Measurements from ENCODE around the gene METTL1. TPM values are rescaled to one million over a fixed set of nuclear protein-coding genes. Genes with fewer than 3 reads are reported as not detected.

The METTL1 gene
- total RNA-seq, 1 donor from 2014 or later: 72.2 TPM

GRCh38 chr12:57731411-57732080, 40.4 kb downstream of the METTL1 start:
- intact Hi-C loops (cut with micrococcal nuclease): no loop called here

DNA sequence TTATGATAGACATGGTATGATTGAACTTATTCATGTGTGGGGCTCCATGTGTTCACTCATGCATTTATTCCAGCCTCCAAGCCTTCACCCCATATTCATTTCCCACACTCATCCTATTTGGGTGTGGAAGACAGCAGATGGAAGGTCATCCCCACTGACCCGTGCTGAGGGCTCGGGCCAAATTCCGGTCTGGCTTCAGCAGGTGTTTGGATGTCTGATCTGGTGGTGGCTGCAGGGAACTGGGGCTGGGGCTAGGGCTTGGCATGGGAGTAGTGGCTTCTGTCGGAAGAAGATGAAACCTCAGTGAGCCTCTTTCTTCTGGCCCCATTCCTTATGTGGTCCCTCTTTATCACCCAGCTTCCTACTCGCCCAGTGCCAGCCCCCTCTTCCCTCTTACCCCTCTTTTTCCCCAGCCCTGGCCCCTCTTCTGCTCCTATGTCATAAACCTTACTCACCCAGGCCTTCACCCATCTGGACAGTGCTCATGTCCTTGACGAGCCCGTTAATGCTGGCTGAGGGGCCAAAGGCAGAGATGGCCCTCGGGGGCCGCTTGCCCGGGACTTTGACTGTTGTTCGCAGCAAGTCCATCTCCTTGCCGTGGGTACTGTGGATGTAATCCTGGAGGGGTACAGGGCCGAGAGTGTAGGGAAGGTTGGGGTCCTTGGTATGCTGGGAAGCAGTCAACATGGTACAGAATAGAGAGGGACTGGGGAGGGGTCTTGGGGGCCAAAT, 41.4 kb downstream of the METTL1 start:
- peaks cover 4% of the 10 kb centered on the region for H3K4me1 Mint-ChIP-seq

More at GRCh38 chr12:57731411-57732080, 40.4 kb downstream of the METTL1 start:
- Mint-ChIP-seq H3K27ac (no peak overlapping the region), H3K27me3 (no peaks in the 10 kb centered on the region), H3K9me3 (no peaks in the 10 kb centered on the region), H3K4me3 (no peak overlapping the region), H3K4me1 (peaks cover 7% of the 10 kb centered on the region), H3K36me3 (ENCODE audit: low read depth) (peaks cover 65% of the 10 kb centered on the region)
- DNase-seq: no peak

GRCh38 chr12:57729321-57729844, 42.5 kb downstream of the METTL1 start:
- intact Hi-C loops (cut with micrococcal nuclease): no loop called here
- Mint-ChIP-seq H3K36me3 (ENCODE audit: low read depth) (peaks cover 57% of the 10 kb centered on the region), H3K4me3 (no peak overlapping the region), H3K27ac (no peak overlapping the region), H3K9me3 (no peaks in the 10 kb centered on the region), H3K4me1 (no peaks in the 10 kb centered on the region), H3K27me3 (no peaks in the 10 kb centered on the region)
- no peak for DNase-seq

More for the DNA sequence above, 41.4 kb downstream of the METTL1 start:
- intact Hi-C loops (cut with micrococcal nuclease): no loop called here
- no peak overlapping the region for H3K4me3 Mint-ChIP-seq
- peaks cover 63% of the 10 kb centered on the region for H3K36me3 Mint-ChIP-seq (ENCODE audit: low read depth)
- no peak overlapping the region for H3K27ac Mint-ChIP-seq
- H3K9me3 Mint-ChIP-seq: no peaks in the 10 kb centered on the region
- DNase-seq: no peak
- no peaks in the 10 kb centered on the region for H3K27me3 Mint-ChIP-seq

GRCh38 chr12:57727758-57728395, 44.0 kb downstream of the METTL1 start:
- DNase-seq: no peak

GRCh38 chr12:57726884-57727757, 44.8 kb downstream of the METTL1 start:
- intact Hi-C loops (cut with micrococcal nuclease): no loop called here
- Mint-ChIP-seq H3K27ac (no peak overlapping the region), H3K4me1 (no peaks in the 10 kb centered on the region), H3K9me3 (no peaks in the 10 kb centered on the region), H3K27me3 (no peaks in the 10 kb centered on the region), H3K36me3 (ENCODE audit: low read depth) (peaks cover 46% of the 10 kb centered on the region), H3K4me3 (no peak overlapping the region)
- DNase-seq: no peak

More at GRCh38 chr12:57727758-57728395, 44.0 kb downstream of the METTL1 start:
- Mint-ChIP-seq H3K27ac (no peak overlapping the region), H3K4me3 (no peak overlapping the region), H3K36me3 (ENCODE audit: low read depth) (peaks cover 52% of the 10 kb centered on the region), H3K9me3 (no peaks in the 10 kb centered on the region), H3K4me1 (no peaks in the 10 kb centered on the region), H3K27me3 (no peaks in the 10 kb centered on the region)
- intact Hi-C loops (cut with micrococcal nuclease): no loop called here

DNA sequence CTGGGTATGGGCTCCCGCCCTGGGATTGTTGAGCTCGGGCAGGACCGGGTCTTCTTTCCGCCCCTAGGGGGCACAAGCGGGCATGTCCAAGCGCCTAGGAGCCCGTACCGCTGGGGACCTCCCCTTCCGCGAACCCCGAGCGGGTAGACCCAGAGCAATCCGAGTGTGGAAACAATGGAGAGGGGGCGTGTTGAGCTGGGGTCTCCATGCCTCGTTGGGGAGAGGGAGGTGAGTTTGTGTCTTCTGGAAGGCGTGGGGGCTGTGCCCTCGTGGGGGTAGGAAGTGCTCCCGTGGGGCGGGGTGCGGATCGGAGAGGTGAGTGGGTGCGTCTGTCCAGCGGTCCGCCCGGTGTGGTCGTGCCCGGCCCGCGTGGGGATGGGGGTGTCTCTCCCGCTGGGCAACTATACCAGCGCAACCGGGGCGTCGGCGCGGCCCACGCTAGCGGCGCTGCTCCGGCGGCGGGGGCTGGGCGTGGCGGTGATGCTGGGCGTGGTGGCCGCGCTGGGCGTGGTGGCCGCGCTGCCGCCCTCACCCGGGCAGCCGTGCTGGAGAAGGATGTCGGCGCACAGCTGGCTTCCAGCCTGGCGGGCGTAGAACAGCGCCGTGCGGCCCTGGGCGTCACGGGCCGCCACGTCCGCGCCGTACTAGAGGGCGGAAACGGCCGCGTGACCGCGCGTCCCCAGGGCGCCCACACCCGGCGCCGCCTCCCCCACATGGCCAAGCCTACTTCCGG, 45.6 kb downstream of the METTL1 start:
- Mint-ChIP-seq H3K36me3 (ENCODE audit: low read depth) (peaks cover 46% of the 10 kb centered on the region), H3K4me1 (no peaks in the 10 kb centered on the region), H3K27me3 (no peaks in the 10 kb centered on the region), H3K27ac (no peak overlapping the region), H3K4me3 (peak overlapping the region; percentile 55), H3K9me3 (no peaks in the 10 kb centered on the region)
- intact Hi-C loops (cut with micrococcal nuclease): no loop called here
- DNase-seq: peak; percentile 71

GRCh38 chr12:57725851-57726150, 46.1 kb downstream of the METTL1 start:
- DNase-seq: no peak
- intact Hi-C loops (cut with micrococcal nuclease): no loop called here
- H3K36me3 Mint-ChIP-seq (ENCODE audit: low read depth): peaks cover 45% of the 10 kb centered on the region
- no peaks in the 10 kb centered on the region for H3K4me1 Mint-ChIP-seq
- no peaks in the 10 kb centered on the region for H3K9me3 Mint-ChIP-seq
- no peak overlapping the region for H3K27ac Mint-ChIP-seq
- H3K27me3 Mint-ChIP-seq: no peaks in the 10 kb centered on the region
- H3K4me3 Mint-ChIP-seq: no peak overlapping the region

- H3K4me3 Mint-ChIP-seq: no peak overlapping the region
- H3K9me3 Mint-ChIP-seq: no peaks in the 10 kb centered on the region
- no peak for DNase-seq
- intact Hi-C loops (cut with micrococcal nuclease): no loop called here
- no peaks in the 10 kb centered on the region for H3K4me1 Mint-ChIP-seq
- peak overlapping the region; percentile 51 for H3K27ac Mint-ChIP-seq
- H3K36me3 Mint-ChIP-seq (ENCODE audit: low read depth): peaks cover 39% of the 10 kb centered on the region
- no peaks in the 10 kb centered on the region for H3K27me3 Mint-ChIP-seq
Observed at GRCh38 chr12:57724936-57725740, 46.8 kb downstream of the METTL1 start.

- peaks cover 39% of the 10 kb centered on the region for H3K36me3 Mint-ChIP-seq (ENCODE audit: low read depth)
- peak overlapping the region; percentile 51 for H3K27ac Mint-ChIP-seq
- H3K4me3 Mint-ChIP-seq: no peak overlapping the region
- intact Hi-C loops (cut with micrococcal nuclease): no loop called here
- DNase-seq: no peak
- H3K4me1 Mint-ChIP-seq: no peaks in the 10 kb centered on the region
- no peaks in the 10 kb centered on the region for H3K9me3 Mint-ChIP-seq
- H3K27me3 Mint-ChIP-seq: no peaks in the 10 kb centered on the region
Observed at GRCh38 chr12:57724003-57724935, 47.6 kb downstream of the METTL1 start.

GRCh38 chr12:57723630-57723962, 48.3 kb downstream of the METTL1 start:
- DNase-seq: no peak
- H3K27me3 Mint-ChIP-seq: no peaks in the 10 kb centered on the region
- no peaks in the 10 kb centered on the region for H3K4me1 Mint-ChIP-seq
- H3K27ac Mint-ChIP-seq: peak overlapping the region; percentile 17
- intact Hi-C loops (cut with micrococcal nuclease): no loop called here
- H3K4me3 Mint-ChIP-seq: no peak overlapping the region
- no peaks in the 10 kb centered on the region for H3K9me3 Mint-ChIP-seq
- H3K36me3 Mint-ChIP-seq (ENCODE audit: low read depth): peaks cover 42% of the 10 kb centered on the region

GRCh38 chr12:57722716-57723629, 48.9 kb downstream of the METTL1 start:
- Mint-ChIP-seq H3K9me3 (no peaks in the 10 kb centered on the region), H3K4me1 (no peaks in the 10 kb centered on the region), H3K27me3 (no peaks in the 10 kb centered on the region), H3K27ac (no peak overlapping the region), H3K4me3 (no peak overlapping the region), H3K36me3 (ENCODE audit: low read depth) (peaks cover 43% of the 10 kb centered on the region)
- no peak for DNase-seq
- intact Hi-C loops (cut with micrococcal nuclease): no loop called here
